Stimulated activated CD8-positive, alpha-beta memory T cell treated with anti-CD3 and anti-CD28 coated beads, Interleukin-12 subunit alpha, Interleukin-12 subunit beta, amount 100 ng/mL, for 1 hour (primary cell): ENCODE measurements around the gene DNAJC19.

Experiments
- DNase-seq: peaks from one replicate; pipeline ENCODE4 v3.0.0-alpha.2; 2020; ENCODE audit warnings: low read depth

DNAJC19 gene

GRCh38 chr3:180961087-180961486 lies 28.4 kb downstream of the DNAJC19 start:
- no peak for DNase-seq

- DNase-seq = no peak
These were observed 29.8 kb downstream of the DNAJC19 start for GRCh38 chr3:180959691-180960090.

GRCh38 chr3:180947761-180948390 lies 41.7 kb downstream of the DNAJC19 start:
- no peak for DNase-seq

- DNase-seq = no peak
These were observed 48.7 kb downstream of the DNAJC19 start for GRCh38 chr3:180940826-180941225.

- no peak for DNase-seq
These were observed 54.9 kb downstream of the DNAJC19 start for GRCh38 chr3:180934638-180935037.
